Left lobe of liver (tissue), 2 donors: ENCODE results near the gene PTER. TPM values are rescaled to one million over a fixed set of nuclear protein-coding genes. Genes with fewer than 3 reads are reported as not detected.

Source experiments
- ATAC-seq: fragments of 200-7000 bp; cut with Tn5 transposase; one replicate; pipeline ENCODE4 v1.9.1; 2020; ENCODE audit warnings: mild to moderate bottlenecking, moderate library complexity
- DNase-seq: peaks from one replicate; pipeline ENCODE4 v3.0.0-alpha.2; 2020; ENCODE audit warnings: low spot score
- total RNA-seq: library from RNA; stranded (reverse); gene quantifications from one replicate; pipeline ENCODE4 v1.2.1, GENCODE V29; 2021
- donor health status: DM: no; HTN: no; CAD: no; lungs with moderate emphysema.
- donor health status: DM: no; HTN: yes; CAD: no.

Gene PTER
- total RNA-seq, 1 donor from 2014 or later, result 13.2 TPM

DNA sequence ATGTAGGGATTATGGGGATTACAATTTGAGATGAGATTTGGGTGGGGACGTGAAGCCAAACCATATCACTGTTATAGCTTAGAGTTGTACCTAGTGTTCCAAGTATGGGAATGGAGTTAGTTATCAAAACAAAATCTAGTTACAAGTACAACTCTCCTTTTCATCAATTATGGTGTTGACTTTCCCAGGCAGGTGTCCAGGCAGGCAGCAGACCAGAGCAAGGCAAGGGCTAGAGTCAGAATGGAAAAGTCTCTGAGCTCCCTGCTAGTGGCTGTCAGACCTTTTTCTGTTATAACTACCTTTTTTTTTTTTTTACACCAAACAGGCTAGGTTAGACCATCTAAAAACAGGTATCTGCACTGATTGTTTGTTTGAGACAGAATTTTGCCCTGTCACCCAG is 29.2 kb downstream of the PTER start:
- ATAC-seq (no peak), DNase-seq (no peak)

DNA sequence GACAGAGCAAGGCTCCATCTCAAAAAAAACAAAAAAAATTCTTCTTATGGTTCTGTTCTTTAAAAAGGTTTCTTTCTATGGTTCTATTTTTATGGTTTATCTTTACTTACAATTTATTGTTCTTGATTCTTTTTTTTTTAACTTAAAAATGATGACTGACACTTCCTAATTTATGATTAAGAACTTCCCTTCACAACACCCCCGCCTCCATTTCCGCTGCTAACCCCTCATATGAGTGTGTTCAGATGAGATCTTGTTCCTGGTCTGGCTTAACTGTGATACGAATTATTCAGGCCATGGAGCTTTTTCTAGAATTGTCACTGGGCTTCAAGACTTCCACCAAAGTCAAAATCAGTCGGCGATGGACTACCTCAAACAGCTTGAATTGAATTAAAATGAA is 33.9 kb downstream of the PTER start:
- ATAC-seq (no peak), DNase-seq (no peak)

DNA sequence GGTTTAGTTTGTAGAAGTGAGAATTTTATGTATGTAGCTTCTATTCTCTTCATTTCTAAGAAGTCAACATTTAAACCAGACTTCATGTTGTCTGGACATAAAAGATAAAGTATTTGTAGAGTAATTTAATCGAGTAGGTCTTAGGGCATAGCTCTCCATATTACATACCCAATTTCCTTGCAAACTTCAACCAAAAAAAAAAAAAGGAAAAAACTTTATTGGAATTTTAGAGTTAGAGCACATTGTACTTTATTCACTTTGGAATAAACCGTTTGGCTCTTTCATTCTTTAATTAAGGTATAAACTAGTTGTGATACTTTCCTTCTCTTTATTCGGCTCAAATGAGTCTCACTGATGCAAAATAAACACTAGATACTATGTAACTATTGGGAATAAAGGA is 36.0 kb downstream of the PTER start:
- DNase-seq, result no peak
- no peak for ATAC-seq

DNA sequence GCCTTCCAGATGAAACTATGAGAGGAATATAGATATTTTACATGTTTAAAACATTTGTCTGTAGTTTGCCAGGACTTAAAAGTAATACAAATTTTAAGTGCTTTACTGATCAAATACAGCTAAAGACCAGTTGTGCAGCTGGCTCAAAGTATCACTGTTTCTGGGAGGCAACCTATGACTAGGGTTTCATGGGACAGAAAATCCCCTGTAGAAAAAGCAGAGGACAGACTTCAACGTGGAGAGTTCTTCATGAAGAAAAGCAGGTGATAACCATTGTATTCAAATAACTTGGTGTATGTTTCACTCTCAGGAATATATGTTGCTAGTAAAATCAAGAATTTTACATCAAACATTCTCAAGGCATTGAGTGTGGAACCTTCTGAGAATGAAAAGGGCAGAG is 40.9 kb downstream of the PTER start:
- ATAC-seq (no peak), DNase-seq (no peak)

DNA sequence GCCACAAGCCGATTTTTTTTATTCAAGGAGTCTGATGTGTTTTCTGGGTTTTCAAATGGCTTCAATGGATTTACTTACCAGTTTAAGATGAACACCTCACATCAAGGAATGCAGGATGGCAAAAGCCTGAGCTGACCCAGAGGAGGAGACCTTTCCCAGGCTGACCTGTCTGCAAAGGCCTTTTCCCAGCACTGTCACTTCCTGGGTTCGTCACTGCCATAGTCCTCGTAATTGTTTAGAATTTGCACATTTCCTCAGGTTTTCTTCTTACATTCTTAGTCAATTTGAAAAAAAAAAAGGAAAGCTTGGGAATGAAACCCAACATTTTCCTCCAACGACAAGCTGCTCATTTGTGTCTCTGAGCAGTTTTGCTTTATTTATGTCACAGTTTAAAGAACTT is 42.0 kb downstream of the PTER start:
- ATAC-seq (no peak), DNase-seq (no peak)

DNA sequence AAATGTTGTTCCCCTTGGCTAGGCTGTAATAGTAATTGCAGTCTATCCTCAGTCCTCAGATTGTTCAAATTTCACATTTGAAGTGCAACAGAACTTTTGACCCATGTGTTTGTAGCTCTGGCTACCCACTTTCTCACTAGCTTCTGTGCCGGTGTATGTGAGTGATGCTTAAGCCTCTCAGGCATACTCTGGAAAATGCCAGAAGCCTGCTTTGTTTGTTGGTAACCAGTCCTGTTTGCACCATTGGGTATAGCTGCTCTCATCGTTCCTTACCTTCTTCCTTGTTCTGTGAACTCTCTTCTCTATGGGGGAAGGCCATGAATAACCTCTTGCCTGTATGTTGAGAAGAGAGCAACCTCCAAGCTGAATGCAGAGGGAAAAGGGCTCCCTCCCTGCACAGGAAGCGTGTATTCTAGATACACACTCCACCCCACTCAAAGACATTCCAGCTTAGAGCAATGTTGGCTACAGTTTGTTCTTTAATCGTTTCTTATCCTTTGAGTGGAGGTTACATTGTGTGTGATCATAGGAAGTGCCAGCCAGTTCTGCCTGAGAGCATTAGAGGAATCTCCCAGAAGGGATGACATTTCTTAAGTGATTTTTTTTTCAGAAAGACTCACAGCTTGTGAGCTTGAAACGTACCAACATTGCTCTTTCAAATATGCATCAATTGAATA is 44.4 kb downstream of the PTER start:
- ATAC-seq (no peak), DNase-seq (no peak)

DNA sequence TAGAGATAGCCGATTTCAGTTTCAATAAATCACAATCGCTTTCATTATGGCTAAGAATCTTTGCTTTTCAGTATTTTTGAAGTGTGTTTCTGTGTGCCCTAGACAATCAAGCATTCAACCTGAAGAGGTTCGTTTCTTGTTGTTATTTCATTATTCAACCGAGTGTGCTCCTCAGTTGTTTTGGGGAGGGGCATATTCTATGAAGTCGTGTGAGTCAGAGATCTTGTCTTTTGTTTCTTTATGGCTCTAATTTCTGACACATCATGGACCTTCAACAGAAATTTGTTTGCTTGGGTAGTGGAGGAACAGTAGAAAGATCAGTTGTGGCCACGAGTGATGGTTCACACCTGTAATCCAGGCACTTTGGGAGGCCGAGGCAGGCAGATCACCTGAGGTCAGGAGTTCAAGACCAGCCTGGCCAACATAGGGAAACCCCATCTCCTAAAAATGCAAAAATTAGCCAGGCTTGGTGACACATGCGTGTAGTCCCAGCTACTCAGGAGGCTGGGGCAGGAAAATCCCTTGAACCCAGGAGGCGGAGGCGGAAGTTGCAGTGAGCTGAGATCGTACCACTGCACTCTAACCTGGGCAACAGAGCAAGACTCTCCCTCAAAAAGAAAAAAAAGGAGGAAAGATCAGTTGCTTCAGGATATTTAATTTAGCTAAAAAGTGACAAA is 46.6 kb downstream of the PTER start:
- DNase-seq (no peak), ATAC-seq (no peak)

DNA sequence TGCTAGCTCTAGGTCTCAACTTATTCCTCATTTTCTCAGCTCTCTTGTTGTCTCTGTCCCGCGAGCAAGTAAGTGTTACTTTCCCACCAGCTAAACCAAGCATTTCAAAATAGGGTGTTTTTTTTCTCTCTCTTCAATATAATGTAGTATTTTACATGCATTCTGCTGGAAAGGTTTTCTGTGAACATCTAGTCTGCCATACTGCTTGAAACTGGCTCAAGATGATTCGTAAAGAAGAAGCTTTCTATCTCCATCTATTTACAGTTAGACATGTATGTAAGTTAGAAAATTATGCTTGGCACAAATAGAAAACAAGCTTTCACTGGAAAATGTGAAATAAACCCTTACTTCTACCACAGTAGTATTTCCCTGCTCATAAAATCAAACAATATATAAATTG is 53.7 kb downstream of the PTER start:
- ATAC-seq (no peak), DNase-seq (no peak)

DNA sequence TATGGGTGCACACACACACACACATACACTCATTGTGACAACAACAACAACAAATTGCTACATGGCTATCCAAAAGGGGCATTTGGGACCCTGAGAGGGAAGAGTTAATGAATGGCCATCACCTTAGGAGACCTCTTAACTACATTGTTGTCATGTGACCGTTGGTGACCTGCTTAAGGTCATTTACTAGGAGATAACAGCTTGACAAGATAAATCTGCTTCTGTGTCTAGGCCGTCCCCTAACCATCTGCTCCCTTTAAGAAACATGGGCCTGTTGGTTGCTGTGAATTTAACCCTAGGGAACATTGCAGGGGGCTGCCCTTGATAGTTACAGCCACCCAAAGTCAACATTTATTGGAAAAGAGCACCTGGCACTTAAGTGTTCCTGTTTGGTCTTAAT is 55.1 kb downstream of the PTER start:
- no peak for DNase-seq
- ATAC-seq, result no peak

DNA sequence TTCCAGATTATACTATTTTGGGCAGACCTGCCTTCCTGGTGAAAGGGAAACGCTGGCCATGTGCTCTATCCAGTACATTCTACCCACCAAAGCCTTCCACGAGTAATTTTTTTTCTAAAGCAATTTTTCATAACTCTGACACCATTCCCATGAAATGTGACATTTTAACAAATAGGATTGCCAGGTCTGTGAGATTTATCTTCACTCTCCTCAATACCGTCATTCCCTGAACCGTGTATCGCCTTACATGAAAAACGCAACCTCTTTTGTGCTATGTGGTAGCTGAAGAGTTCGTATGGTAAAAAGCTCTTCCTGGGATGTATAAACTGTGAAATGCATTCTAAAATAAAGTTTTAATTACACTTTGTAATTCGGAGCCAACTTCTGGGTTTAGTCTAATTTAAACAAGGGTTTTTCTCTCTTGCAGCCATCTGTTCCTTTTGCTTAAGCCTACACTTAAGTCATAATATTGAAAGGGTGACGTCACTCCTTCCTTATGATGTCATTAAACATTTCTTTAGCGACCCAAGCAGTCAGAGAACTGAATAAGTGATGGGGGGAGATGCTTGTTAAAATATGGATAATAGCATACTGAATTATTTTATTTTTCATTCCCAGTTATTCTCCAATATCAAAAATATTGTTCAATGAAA is 57.2 kb downstream of the PTER start:
- no peak for ATAC-seq
- no peak for DNase-seq

DNA sequence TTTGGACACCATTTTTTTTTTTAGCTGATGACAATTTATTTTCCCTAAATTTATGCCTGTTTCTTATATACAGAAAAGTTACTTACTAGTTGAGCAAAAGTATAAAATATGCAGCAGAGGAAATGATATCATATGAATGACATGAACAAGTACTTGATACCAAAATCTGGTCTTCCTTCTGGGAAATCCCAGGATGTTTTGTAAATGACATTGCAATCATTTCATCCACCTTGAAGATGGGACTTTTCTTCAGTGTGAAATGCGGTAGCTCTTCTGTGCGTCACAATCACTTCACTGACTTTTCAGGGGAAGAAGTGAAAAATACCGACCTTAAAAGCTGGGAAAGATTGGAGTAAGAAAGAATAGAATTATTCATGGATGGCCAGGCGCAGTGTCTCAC is 61.1 kb downstream of the PTER start:
- ATAC-seq (no peak), DNase-seq (no peak)

DNA sequence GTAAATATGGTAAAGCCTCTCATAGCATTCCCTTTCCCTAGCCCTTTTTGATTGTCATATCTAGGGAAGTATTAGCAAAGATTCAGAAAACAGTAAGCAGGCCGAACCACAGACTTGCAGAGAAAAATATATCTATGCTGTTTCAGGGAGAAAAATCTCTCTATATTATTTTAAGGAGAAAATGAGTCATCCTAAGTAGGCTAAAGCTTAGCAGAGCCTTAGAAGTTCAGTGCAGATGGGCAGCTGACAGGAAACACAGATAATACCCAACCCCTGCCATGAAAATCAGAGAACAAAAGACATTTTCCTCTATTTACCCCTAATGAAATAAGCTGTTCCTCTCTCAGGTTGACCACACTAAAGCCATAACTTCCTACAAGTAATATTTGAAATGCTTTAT is 68.4 kb downstream of the PTER start:
- no peak for ATAC-seq
- DNase-seq, result no peak

DNA sequence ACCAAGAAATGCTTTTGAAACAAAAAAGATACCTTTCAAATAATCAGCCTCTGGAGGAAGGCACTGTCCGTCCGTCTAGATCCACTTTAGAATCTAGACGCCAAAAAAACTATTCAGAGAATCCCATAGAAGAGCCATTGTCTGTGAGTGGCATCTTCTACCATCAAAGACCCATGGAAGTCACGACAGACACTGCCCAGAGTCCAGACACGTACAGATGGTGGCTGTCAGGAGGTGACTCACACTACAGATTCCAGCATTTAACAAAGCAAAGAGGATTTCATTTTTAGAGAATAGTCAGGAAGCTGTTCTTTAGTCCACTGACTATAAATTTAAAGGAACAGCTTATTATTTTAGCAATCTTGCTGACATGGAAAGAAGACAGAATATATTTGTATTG is 73.2 kb downstream of the PTER start:
- no peak for DNase-seq
- no peak for ATAC-seq

DNA sequence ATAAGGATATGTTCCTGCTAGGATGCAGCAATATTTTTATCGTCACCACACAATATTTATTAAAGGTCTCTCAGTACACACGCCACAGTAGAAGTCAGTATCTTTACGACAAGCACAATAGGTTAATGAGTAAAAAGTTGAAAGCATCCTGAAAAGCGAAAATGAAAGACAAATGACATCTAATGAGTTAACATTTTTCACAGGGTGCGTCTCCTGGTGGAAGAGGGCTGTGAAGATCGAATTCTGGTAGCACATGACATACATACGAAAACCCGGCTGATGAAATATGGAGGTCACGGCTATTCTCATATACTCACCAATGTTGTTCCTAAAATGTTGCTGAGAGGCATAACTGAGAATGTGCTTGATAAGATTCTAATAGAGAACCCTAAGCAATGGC is 74.0 kb downstream of the PTER start:
- DNase-seq (no peak), ATAC-seq (no peak)

DNA sequence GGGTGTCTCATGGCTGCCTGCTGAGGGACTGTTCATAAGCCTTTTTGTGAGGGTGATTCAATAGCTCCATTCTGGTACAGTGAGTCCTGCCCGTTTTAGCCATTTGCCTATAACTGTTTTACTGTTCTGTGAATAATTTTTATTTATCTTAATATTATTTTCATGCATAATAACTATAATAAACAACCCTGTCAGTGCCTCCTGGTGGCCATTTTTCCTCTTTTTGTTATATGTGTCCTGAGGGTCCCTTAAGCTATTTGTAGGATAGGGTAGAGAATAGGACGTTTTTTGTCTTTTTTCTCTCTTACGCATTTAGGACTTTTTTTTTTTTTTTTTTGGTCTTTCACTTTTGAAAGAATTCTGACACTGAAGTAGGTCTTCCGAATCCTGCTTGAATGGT is 82.0 kb downstream of the PTER start:
- ATAC-seq, result no peak
- no peak for DNase-seq

DNA sequence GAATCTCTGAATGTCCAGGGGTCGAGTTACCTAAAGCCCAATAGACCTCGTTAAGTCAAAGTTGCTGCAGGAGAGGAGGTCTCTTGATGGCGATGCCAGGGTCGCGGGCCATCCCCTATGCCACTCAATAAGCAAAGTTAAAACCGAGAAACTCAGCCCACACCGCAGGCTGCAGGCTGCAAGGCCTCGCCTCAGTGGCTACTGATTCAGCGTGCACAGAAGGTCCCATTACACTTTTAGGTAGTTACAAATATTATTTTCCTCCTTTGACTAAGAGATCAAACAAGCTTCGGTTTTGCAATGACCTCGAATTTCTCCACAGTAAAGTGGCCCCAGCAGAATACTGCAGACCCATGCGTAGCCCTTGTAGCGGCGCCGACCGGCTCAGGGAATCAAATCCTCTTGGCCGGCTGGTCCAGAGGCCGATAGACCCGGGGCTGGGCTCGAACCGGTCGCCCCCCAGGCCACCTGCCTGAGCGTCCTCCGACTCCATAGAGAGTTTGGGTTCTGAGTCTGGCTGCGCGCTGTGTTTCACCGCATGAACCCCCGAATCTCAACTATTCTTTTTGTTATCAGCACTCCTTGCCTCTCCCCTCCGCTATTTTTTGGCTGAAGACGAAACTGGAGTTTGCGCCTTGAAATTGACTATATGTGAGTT is 82.6 kb downstream of the PTER start:
- no peak for DNase-seq
- ATAC-seq, result no peak

DNA sequence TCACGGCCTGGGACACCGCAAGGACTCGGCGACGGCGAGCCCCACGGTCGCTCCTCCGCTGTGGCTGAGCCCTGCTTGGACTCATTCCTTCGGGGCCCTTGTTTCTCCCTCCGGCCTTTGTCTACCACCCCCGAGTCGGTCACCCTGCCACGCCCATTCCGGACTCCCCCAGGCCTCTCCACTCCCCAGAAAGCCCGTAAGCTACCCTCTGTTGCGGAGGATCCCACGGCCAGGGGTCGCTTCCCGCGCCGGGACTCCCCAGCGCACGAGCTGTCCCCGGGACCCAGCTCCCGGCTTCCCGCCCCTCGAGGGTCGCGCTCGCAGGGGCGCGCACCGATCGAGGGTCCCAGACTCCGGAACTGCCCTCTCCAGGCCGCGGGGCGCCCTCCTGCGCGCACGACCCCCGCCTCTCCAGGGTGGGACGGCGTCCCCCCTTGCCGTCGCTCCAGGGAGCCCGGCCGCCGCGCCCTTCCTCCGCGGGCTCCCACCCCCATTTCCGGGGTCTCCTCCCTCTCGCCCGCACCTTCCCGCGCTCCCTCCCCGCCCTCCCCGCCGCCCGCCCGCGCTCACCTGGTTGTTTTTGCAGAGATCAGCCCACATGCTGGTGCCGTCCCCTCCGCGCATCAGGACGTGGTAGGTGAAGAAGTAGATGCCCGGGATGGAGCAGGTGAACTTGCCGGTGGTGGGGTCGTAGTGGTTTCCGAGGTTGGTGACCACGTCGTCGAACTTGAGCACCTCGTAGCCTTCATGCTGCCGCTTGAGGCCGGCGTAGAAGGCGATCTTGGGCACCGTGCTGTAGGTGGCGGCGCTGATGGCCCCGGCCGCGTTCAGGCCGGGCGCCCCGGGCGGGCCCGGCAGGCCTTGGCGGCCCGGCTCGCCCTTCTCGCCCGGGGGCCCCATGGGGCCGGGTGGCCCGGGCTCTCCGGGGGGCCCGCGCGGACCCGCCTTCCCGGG is 83.4 kb downstream of the PTER start:
- no peak for DNase-seq
- ATAC-seq, result peak; percentile 29

DNA sequence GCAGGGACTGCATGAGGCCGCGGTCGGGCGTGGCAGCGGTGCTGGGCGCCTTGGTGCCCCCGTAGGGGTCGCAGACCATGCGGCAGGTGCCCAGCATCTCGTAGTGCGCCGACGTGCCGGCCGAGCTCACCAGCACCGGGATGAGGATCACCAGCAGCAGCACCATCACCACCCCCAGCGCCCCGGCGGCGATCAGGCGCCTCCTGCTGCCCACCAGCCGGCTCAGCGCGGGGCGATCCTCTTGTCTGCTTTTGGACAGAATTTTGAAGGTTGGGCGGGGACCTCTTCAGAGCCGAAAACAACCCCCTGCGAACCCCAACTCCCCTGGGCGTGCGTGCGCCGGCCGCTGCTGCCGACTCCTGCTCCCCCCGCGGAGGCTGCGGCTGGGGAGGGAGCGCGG is 84.1 kb downstream of the PTER start:
- ATAC-seq, result peak; percentile 41
- no peak for DNase-seq

DNA sequence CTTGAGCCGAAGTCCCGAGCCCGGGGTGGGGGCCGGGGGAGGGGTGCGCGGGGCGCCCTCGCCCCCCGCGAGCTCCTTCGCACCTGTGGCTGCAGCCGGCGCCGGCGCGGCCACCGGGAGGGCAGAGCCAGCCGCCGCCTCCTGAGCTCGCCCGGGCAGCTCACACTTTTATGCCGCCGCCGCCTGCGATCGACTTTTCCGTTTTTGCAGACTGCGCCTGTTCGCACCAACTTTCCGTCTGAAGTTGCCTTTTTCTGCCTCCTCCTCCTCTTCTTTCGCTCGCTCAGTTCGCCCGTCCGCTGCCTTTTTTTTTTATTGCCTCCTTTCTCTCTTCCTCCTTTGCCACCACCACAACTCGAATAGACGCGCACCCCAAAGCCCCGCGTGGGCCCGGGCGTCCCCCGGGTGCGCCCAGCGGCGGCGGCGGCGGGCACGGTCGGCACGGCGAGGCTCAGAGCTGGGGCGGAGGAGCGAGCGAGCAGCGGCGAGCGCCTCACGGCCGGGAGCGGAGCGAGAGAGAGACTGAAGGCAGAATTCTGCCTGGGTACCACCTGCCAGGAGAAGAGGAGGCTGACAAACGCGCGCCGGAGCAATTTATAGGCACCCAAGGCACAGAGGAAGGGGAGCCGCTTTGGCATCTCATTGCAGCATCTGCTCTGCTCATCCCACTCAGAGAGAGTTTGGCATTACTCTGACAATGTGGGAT is 84.7 kb downstream of the PTER start, which contains the start of gene C1QL3:
Gene C1QL3, minus strand, starts transcription at position 569 of the 706 bp plus-strand sequence. CDS start 814 bp downstream, outside the sequence.
- ATAC-seq, result peak; percentile 41
- no peak for DNase-seq

DNA sequence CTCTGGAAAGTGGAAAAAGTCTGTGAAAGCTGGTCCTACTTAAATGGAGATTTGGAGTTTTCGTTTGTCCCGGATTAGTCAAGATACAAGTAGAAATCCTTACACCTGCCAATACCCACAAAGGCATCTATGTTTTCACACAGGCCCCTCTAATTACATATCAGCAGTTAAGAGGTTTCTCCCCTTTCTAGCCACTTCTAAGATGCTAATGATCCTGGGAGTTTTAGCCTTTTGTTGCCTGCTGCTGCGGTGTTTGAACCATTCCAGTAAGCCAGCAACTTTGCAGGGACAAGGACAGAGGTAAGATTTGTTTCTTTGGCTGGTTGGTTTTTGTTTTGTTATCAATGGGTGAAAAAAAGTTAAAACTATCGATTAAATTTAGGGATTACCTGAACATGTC is 90.6 kb downstream of the PTER start:
- no peak for ATAC-seq
- DNase-seq, result no peak
